Mammary epithelial cell (primary cell): ENCODE results near the gene FBXO44.

Experiments
- EZH2 ChIP-seq: IDR thresholded peaks from 2 replicates; pipeline ENCODE4 v1.6.1; 2012; ENCODE audit warnings: low read length, inconsistent platforms, borderline replicate concordance
- TF ChIP-seq, protein P1 (sequence below), 2 donors: IDR thresholded peaks in 1 of 2; conservative IDR thresholded peaks in 1 of 2; 2 replicates each; pipeline ENCODE4 v1.5.1; 2011 to 2012; ENCODE audit warnings: inconsistent platforms in 2 of 2, low read length in 2 of 2, mild to moderate bottlenecking in 2 of 2, control low read depth in 1 of 2, low read depth in 1 of 2; ENCODE audit not compliant: insufficient read depth in 1 of 2; ENCODE audit errors: extremely low read depth in 1 of 2

- TF ChIP-seq, protein P1, sequence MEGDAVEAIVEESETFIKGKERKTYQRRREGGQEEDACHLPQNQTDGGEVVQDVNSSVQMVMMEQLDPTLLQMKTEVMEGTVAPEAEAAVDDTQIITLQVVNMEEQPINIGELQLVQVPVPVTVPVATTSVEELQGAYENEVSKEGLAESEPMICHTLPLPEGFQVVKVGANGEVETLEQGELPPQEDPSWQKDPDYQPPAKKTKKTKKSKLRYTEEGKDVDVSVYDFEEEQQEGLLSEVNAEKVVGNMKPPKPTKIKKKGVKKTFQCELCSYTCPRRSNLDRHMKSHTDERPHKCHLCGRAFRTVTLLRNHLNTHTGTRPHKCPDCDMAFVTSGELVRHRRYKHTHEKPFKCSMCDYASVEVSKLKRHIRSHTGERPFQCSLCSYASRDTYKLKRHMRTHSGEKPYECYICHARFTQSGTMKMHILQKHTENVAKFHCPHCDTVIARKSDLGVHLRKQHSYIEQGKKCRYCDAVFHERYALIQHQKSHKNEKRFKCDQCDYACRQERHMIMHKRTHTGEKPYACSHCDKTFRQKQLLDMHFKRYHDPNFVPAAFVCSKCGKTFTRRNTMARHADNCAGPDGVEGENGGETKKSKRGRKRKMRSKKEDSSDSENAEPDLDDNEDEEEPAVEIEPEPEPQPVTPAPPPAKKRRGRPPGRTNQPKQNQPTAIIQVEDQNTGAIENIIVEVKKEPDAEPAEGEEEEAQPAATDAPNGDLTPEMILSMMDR (conservative IDR thresholded peaks at IDR 0.05 in 1 of 2, IDR thresholded peaks at IDR 0.05 in 1 of 2; ENCODE audit: extremely low read depth in 1 of 2, insufficient read depth in 1 of 2, low read depth in 1 of 2, low read length in 2 of 2) = no peak
- no peak for TF ChIP-seq EZH2
These were observed 50.2 kb downstream of the FBXO44 start for GRCh38 chr1:11704691-11705475.
